K562 (cell line): ENCODE measurements around the gene DRC1. TPM values are rescaled to one million over a fixed set of nuclear protein-coding genes. Genes with fewer than 3 reads are reported as not detected.

Experiments
- NCOA6 ChIP-seq: fragments of 450-650 bp; IDR thresholded peaks from 2 replicates; pipeline ENCODE4 v1.6.1; 2017; ENCODE audit warnings: mild to moderate bottlenecking
- RFX1 ChIP-seq: fragments of 450-650 bp; IDR thresholded peaks from 2 replicates; pipeline ENCODE4 v1.6.1; 2016; ENCODE audit warnings: mild to moderate bottlenecking, moderate library complexity
- polyA plus RNA-seq, 8 experiments: library from polyadenylated mRNA; depleted of rRNA in 4 of 8; stranded (reverse) in 5 of 8; unstranded in 3 of 8; fragments of >200 nt; fragmentation: Nextera tagmentation in 2 of 8; fragmentation: Illumina TruSeq in 1 of 8; extraction: Ambion mirVana in 2 of 8; extraction: Trizol in 1 of 8; gene quantifications; 2 replicates each; pipeline versions ENCODE4 v1.2.1 to v1.2.3, GENCODE V29; 2011 to 2014; ENCODE audit warnings: inconsistent platforms in 1 of 8, missing spikeins in 1 of 8
- total RNA-seq, 7 experiments: library from RNA; depleted of rRNA in 6 of 7; stranded (reverse); fragments of >200 nt in 6 of 7; fragmentation: Illumina TruSeq in 2 of 7; extraction: Trizol in 2 of 7; gene quantifications; 2 replicates each; pipeline versions ENCODE4 v1.2.1 to v1.2.3, GENCODE V29; 2011 to 2021; ENCODE audit warnings: low replicate concordance in 1 of 7
- TF ChIP-seq, protein P1 (sequence below): fragments of 450-650 bp; IDR thresholded peaks from 2 replicates; pipeline ENCODE4 v1.6.1; 2016; ENCODE audit warnings: low read depth

The DRC1 gene
- total and polyA plus RNA-seq, 9 of the 15 experiments (the other 6 are each of a cell fraction or from before 2014, with no cell fraction given) = 0.07 to 0.10 TPM; not detected in 7

- TF ChIP-seq, protein P1, sequence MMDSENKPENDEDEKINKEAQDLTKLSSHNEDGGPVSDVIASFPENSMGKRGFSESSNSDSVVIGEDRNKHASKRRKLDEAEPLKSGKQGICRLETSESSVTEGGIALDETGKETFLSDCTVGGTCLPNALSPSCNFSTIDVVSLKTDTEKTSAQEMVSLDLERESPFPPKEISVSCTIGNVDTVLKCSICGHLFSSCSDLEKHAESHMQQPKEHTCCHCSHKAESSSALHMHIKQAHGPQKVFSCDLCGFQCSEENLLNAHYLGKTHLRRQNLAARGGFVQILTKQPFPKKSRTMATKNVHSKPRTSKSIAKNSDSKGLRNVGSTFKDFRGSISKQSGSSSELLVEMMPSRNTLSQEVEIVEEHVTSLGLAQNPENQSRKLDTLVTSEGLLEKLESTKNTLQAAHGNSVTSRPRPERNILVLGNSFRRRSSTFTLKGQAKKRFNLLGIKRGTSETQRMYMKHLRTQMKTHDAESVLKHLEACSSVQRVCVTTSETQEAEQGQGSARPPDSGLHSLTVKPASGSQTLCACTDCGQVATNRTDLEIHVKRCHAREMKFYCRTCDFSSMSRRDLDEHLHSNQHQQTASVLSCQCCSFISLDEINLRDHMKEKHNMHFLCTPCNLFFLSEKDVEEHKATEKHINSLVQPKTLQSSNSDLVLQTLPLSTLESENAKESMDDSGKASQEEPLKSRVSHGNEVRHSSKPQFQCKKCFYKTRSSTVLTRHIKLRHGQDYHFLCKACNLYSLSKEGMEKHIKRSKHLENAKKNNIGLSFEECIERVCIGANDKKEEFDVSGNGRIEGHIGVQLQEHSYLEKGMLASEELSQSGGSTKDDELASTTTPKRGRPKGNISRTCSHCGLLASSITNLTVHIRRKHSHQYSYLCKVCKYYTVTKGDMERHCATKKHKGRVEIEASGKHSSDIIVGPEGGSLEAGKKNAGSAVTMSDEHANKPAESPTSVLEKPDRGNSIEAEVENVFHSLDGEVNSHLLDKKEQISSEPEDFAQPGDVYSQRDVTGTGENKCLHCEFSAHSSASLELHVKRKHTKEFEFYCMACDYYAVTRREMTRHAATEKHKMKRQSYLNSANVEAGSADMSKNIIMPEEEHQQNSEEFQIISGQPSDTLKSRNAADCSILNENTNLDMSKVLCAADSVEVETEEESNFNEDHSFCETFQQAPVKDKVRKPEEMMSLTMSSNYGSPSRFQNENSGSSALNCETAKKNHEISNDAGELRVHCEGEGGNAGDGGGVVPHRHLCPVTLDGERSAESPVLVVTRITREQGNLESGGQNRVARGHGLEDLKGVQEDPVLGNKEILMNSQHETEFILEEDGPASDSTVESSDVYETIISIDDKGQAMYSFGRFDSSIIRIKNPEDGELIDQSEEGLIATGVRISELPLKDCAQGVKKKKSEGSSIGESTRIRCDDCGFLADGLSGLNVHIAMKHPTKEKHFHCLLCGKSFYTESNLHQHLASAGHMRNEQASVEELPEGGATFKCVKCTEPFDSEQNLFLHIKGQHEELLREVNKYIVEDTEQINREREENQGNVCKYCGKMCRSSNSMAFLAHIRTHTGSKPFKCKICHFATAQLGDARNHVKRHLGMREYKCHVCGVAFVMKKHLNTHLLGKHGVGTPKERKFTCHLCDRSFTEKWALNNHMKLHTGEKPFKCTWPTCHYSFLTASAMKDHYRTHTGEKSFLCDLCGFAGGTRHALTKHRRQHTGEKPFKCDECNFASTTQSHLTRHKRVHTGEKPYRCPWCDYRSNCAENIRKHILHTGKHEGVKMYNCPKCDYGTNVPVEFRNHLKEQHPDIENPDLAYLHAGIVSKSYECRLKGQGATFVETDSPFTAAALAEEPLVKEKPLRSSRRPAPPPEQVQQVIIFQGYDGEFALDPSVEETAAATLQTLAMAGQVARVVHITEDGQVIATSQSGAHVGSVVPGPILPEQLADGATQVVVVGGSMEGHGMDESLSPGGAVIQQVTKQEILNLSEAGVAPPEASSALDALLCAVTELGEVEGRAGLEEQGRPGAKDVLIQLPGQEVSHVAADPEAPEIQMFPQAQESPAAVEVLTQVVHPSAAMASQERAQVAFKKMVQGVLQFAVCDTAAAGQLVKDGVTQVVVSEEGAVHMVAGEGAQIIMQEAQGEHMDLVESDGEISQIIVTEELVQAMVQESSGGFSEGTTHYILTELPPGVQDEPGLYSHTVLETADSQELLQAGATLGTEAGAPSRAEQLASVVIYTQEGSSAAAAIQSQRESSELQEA = no peak
- TF ChIP-seq NCOA6 = no peak
- no peak for TF ChIP-seq RFX1
- TF ChIP-seq, all 486 proteins: peak for 15
These were observed 70.3 kb downstream of the DRC1 start (continued) for GRCh38 chr2:26471766-26472706.
